Activated T-helper 1 cell treated with anti-CD3 and anti-CD28 coated beads, Interleukin-2, amount 50 U/mL, for 16 hours (primary cell): ENCODE results near the gene TNFRSF8.

ENCODE experiments used
- DNase-seq, 2 donors: peaks; one replicate each; pipeline ENCODE4 v3.0.0-alpha.2; 2020; ENCODE audit warnings: low read depth in 1 of 2, low spot score in 1 of 2

TNFRSF8 gene

DNA sequence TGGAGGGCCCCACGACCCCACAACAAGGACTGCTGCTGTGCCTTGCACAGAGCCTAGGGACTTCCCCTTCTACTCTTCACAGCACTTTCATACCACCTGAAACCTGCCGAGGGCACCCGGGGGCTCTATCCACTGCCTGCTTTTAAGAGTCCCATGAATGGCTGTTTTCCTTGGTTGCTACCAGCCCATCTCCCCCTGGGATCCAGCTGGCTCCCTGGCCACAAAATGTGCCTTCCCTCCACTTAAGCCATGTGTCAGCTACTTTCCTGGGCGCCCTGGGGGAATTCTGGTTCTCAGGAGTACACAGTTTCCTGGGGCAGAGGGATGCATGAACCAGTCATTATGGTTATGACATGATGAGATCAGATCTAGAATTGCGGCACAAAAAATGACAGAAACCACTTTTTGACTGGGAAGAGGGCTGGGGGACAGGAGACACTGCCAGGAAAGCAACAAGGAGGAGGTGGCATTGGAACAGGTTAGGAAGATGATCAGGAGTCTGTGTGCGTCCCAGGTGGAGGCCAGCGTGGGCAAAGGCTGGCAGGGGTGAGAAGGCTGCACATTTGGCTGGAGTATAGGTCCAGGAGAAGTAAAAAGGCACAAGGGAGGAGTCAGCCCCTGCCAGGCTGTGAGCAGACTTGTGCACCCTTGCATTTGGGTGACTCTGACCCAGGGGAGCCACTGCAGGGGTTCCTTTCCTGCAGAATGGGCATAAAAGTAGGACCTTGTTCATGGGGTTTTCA lies 3.2 kb upstream of the TNFRSF8 start:
- DNase-seq, result no peak

- DNase-seq, result no peak
These were observed 2.6 kb upstream of the TNFRSF8 start for GRCh38 chr1:12060500-12060899.

- no peak for DNase-seq
These were observed 1.2 kb downstream of the TNFRSF8 start for GRCh38 chr1:12064073-12064969.

- no peak for DNase-seq
These were observed 2.8 kb downstream of the TNFRSF8 start for GRCh38 chr1:12065872-12066271.

DNA sequence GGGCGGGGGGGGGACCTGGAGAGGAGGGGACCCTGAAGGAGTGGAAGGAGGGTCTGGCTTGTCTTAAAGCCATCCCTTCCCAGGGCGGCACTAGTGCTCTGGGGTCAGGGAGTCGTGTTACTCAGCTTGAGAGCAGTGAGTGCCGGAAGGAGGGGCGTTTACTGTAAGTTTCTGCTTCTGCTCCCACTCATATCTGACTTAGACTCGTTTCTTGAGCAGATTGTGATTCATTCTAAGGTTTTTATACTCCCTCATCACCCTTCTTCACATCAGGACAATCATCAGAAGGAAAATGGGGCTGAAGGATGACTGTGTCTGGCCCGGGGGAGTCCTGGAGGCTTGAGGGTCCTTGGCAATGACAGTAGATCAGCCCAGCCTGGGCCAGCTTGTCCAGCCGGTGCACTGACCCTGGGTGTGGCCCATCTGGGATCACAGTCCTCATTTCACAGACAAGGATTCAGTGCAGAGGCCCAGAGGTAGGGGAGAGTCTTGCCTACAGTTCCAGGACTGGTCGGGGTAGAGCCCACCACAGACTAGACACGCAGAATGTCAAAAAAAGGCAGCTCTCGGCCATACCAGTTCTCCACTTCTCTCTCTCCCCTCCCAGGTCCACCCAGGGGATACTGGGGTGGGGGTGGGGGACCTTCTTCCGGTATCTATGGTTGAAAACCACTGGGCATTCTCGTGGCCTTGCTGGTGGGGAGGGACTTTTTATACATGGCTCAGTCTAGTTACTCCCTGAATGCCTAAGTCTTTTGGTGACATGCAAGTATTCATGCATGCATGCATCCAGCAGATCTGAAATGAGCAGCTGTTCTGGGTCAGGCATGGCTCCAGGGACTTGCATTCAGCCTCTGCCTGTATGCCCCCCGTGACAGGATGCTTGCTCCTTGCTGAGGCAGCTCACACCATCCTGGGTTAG lies 5.1 kb downstream of the TNFRSF8 start:
- DNase-seq, result peak in 1 of 2 donors; percentile 31

DNA sequence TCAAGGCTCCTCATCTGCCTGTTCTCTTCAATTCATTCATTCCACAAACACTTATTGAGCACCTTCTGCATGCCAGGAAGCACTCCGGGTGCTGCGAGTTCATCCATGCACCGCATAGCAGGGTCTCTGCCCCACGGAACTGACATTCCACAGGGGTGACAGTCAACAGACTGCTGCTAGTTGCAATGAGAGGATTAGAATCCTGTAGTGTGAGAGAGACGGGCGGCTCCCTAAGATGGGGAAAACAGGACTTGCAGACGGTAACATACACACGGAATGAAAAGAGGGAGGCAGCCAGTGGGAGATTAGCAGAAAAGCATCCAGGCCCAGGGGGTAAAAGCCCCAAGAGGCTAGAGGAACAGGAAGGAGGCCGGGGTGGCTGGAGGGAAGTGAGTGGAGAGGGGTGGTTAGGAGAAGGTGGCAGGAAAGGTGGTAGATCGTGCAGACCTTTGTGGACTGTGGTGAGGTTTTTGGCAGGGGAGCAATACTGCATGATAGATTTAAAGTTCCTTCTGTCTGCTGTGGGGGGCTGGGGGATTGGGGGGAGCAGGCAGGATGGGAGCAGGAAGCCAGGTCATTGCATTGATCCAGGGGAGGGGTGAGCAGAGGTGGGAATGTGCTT lies 6.6 kb downstream of the TNFRSF8 start:
- DNase-seq, result no peak

GRCh38 chr1:12071892-12072291 lies 8.8 kb downstream of the TNFRSF8 start:
- no peak for DNase-seq

DNA sequence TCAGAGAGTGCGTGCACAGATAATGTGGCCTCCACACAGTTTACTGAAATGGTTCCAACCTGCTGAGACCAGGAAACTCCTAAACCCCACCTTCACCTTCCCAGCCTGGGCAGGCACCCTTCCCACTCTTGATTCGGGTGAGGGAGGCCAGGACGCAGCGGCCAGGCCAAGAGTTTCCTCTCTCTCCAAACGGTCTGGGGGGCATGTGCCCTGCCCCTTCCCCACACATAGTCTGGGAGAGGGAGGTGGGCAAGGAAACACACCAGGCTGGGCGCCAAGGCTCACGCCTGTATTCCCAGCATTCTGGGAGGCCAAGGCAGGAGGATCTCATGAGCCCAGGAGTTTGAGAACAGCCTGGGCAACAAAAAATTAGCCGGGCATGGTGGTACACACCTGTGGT lies 9.6 kb downstream of the TNFRSF8 start:
- DNase-seq, result no peak

DNA sequence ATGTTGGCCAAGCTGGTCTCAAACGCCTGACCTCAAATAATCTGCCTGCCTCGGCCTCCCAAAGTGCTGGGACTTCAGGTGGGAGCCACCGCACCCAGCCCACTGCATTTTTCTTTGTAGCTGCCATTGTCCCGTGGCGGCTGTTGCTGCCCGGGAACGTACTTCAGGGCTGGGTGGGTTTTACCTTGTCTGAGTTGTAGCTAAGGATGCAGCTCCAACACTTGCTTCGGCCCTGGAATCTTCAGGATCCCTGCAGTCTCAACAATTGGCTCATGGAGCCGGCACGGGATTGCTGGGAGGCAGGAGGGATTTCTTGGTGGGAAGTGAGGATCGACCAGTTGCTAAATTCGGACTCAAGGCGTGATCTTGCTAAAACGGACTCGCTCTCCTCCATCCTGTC lies 10.7 kb downstream of the TNFRSF8 start:
- no peak for DNase-seq

DNA sequence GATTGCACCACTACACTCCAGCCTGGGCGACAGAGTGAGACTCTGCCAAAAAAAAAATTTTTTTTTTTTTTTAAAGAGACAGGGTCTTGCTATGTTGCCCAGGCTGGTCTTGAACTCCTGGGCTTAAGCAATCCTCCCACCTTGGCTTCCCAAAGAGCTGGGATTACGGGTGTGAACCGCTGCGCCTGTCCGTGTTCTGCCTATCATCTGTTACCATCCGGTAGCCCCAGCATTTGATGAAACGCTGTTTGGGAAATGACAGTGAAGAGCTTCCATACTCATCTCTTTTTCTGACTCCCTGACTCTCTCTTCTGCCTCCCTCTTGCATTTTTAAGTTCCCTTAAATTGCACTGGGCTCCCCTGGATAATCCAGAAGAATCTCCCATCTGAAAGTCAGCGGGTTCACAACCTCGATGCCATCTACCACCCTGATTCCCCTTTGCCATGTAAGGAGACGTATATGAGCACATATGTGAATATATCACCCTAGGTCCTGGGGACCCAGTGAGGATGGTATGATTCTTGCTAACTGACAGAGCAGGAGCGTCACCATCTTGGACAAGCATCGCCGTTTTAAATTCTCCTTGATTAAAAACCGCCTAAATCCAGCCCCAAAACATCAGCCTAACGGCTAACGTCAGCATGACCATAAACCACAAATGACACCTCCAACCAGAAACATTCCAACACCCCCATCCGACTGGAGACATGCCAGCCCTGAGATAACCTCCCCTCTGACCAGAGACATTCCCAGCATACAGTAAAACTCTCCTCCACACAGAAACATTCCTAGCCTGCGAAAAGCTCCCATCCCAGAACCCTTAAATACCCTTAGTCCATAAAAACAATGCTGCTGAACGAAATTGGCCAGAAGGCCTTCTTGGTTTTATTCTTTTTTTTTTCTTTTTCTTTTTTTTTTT lies 12.4 kb downstream of the TNFRSF8 start:
- no peak for DNase-seq

- DNase-seq, result no peak
These were observed 13.4 kb downstream of the TNFRSF8 start for GRCh38 chr1:12076425-12077005.

GRCh38 chr1:12078575-12078937 lies 15.5 kb downstream of the TNFRSF8 start:
- DNase-seq, result no peak

DNA sequence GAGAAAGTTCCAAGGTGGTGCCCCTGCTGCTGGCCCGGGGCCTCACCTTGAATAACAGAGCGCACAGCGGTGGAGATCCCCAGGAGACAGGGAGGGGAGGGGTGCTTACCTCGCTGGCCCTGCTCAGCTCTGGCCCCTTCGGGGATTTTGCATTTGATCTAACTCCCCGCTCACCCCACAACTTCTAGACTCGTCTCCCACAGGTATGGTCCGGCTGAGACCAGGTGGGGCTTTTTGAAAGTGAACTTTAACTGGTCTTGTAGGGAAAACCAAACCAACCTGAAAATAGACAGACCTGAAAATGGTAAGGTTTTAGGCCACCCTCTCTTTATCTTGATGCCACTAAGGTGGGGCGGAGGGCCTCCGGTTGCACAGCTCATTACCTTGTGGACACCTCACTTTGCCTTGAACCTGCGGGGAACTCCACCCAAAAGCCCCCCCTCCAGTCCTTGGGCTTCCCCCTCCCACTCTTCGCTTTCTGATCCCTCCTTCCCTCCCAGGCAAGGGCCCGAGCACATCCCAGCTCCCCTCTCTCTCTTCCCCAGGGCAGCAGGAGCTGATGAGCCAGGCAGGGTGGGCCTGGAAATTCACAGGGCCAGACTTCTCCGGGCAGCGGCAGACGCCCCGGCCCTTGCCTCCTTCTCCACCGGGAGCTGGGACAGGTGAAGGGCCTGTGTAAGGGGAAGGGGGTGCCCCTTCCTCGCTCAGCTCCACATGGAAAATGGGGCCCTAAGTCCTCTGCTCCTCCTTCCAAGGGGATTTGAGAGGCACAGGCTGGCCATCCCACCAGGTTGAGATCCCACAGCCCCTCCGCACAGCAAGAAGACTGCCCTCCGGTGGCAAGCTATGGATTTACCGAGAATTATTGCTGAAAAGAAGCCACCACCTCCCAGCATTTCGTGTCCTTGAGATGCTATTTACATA lies 16.1 kb downstream of the TNFRSF8 start:
- no peak for DNase-seq

GRCh38 chr1:12080156-12080555 lies 17.1 kb downstream of the TNFRSF8 start:
- DNase-seq, result no peak

GRCh38 chr1:12080773-12081556 lies 17.9 kb downstream of the TNFRSF8 start:
- DNase-seq, result no peak

DNA sequence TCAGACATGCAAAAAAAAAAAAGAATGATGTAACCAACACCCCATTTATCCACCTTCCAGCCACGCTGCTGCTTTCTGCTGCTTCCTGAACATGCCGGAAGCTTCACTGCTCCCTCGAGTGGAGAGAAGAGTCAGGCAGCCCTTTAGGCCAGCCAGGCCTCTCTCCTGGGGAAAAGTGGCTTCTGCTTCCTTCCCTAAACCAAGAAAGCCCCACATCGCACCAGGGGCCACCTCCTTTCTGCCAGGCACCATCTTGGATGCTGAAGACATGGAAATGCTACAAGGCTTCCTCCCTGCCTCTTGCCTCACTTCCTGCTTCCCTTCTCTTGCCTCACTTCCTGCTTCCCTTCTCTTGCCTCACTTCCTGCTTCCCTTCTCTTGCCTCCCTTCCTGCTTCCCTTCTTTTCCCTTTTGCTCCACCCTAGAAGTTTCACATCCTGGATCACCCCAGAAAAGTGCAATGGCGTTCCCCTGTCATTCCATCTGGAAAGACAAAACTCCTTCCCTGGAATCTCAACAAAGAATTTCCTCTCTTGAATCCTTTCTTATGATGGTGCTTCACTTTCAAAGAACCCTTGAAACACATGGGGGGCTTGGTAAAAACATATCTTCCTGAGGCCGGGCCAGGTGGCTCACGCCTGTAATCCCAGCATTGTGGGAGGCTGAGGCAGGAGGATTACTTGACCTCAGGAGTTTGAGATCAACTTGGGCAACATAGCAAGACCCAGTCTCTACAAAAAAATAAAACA lies 18.7 kb downstream of the TNFRSF8 start:
- DNase-seq, result no peak

DNA sequence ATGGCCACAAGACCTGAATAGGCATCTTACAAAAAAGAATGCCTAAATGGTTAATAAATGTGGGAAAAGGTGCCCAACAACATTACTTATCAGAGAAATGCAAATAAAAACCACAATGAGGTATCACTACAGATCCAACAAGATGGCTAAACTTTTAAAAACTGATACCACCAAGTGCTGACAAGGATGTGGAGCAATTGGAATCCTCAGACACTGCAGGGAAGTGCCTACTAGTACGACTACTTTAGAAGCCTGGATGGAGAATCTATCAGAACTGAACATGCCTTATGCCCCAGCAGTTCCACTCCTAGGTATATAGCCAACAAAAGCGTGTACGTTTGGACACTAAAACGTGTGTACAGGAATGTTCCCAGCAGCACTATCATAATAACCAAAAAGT lies 19.9 kb downstream of the TNFRSF8 start:
- no peak for DNase-seq
